Measurements from ENCODE around the gene CFC1B.
"Not testable (repeated sequence)": the region's sequence is repeated elsewhere in the genome, so short reads cannot be mapped to it uniquely, and the experiment has no call there.

Gene CFC1B

DNA sequence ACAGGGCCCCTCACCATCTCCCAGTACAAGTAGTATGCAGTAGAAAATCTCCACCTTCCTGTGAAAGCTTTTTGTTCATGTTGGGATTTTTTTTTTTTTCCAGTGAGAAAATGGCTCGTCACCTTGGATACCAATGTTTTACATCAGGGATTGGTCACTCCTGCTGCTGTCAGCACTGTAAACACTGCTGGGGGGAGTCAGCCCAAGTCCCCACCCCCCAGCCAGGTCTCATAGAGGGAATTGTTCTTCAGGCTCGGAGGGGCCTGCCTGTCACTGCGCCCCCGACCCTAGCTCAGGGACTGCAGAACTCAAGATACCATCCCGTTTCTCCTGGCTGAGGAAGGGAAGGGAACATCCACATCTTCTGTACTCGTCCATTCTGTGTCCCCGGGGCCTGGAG, at the start of gene CFC1B:
CFC1B (plus strand) TSS at position 231 of the 400 bp plus-strand sequence. CDS start 263 bp downstream, outside the sequence.
- not testable (repeated sequence) for DNase-seq (ENCODE audit: low spot score)

DNA sequence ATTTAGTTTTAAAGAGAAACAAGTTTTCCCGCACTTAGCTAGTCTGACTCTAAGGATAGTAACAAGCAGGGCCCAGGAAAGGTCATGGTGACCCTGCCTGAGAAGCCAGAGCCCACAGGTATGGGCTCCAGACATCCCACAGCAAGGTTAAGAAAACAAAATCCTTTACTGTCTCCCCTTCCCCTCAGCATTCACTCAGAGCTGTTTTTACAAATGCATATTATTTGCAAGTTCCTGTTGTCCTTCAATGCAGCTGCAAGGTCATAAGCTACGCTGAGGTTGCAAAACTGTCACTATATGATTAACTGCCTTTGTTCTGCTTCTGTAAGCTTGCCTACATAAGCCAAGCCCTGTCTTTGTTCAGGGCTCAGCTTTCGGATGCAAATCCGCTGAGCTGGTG, 29.9 kb upstream of the CFC1B start:
- DNase-seq (ENCODE audit: low spot score), result not testable (repeated sequence)

DNA sequence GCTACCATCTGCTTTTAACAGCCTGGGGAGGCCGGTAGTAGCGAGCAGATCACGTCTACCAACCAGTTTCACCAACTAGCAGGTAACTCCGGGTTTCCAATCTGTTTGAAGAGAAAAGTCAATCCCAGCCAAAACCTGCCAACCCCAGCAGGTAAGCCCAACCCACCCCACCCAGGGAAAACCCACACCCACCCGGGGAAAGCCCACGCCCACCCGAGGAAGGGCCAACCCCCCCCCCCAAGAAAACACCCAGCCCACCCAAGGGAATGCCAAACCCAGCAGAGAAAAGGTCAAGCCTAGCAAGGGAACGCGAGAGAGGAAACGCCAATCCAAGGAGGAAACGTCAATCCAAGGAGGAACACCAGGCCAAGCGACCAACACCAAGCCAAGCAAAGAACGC, 11.8 kb upstream of the CFC1B start, which contains the start of gene POTEI:
POTEI (minus strand) TSS at position 101 of the 400 bp plus-strand sequence; CDS start at position 8, 93 bp downstream.
- DNase-seq (ENCODE audit: low spot score), result not testable (repeated sequence)

DNA sequence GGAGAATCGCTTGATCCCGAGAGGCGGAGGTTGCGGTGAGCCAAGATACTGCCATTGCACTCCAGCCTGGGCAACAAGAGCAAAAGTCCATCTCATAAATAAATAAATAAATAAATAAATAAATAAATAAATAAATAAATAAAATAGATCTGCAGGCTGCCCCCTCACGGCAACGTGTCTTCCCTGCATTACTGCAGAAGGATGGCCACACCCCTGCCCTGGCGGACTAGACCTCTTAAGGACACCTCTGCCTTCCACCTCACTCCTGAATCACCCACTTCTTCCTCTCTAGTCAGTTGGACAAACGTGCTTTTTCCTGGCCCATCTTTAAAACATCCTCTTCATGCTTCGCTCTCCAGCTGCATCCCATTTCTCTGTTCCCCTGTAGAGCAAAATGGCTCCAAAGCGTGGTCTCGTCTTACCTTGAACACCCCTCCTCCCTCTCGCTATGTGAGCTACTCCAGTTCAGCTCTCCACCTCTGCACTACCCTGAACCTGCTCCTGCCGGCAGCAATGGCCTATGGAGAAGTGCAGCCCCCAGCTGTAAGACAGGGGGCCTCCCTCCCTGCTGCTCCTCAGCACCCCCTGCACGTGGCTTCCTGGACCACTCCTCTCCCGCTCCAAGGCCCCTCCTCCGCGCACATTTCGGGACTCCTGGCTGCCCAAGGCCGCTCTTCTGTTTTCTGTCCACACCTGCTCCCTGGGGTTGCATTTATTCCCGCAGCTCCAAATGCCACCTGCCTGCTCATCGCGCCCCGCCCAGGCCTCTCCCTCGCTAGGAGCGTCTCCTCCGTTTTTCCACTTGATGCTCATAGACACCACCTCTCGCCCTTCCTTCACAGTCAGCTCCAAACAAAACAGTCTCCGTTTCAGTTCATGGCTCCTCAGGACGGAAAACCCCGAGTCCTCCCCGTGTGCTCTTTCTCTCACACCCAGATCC, 9.9 kb upstream of the CFC1B start:
- DNase-seq (ENCODE audit: low spot score), result not testable (repeated sequence)

DNA sequence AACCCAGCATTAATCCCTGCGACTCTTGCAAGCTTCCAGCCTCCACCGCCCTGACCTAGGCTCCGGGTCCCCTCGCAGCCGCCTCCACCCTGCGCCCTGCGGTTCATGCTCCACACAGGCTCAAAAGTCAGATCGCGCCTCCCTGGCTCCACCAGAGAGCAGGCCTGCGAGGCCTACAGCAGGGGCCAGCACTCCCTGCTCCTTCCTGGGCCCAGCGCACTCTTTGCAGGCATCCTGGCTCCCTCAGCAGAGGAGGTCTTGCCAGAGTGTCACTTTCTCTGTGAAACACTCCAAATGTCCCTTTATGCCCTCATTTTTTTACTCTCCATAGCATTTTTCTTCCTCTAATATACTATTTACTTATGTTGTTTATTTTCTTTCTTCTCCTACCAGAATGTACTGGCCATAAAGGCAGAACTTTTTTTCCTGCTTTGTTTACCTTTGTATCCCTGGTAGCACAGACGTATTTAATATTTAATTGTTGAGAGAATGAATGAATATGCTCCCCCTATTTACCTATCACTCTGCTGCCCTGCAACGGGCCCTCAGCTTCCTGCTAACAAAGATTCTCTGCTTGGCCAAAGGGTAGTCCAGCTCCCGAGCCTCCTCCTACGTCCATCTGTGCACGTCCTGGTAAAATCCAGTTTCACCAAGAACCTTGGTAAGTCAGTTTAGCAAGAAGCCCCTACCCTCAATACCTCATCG, 9.1 kb upstream of the CFC1B start:
- DNase-seq (ENCODE audit: low spot score), result not testable (repeated sequence)

DNA sequence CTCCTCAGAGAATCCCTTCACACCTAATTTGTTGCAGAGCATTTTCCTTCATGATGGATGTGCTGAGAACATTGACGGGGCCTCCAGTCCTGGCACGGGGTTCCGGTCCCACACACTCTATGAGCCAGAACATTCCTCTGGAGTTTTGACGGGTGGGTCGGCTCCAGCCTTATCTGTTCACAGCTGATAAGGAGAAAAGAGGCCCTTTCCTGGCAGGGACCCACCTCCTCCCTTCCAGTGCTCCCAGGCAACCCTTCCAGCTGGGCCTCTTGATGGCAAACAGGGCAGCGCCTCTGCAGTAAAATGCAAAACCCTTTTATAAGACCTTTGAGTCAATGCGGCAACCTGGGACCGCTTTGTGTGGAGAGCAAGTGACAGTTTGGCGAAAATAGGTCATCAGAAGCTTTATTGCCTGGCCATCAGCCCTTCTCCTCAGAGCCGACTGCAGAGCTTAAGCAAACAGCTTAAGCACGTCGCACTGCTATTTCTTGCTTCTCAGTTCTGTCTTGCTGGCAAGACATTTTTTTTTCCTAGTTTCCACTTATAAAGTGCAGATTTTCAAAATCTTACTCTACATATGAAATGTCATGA, 2.4 kb upstream of the CFC1B start:
- DNase-seq (ENCODE audit: low spot score), result not testable (repeated sequence)

DNA sequence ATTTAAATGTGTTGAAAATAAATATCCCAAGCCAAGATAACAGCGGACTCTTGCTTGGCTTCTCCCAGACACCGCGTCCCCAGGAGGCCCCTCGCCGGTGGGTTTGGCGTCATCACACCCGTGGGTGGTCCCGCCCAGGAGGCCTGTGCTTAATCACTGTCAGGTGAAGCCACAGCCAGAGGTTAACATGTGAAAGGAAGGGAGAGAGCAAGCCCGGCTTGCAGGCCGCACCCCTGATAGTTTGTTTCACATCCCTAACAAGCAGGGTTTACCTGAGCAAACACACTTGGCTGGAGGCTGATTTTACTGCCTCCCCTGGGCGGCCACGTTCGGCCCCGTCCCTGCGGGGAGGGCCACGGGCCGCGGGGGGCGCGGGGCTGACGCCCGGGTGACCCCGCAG, 1.4 kb downstream of the CFC1B start:
- DNase-seq (ENCODE audit: low spot score), result not testable (repeated sequence)

DNA sequence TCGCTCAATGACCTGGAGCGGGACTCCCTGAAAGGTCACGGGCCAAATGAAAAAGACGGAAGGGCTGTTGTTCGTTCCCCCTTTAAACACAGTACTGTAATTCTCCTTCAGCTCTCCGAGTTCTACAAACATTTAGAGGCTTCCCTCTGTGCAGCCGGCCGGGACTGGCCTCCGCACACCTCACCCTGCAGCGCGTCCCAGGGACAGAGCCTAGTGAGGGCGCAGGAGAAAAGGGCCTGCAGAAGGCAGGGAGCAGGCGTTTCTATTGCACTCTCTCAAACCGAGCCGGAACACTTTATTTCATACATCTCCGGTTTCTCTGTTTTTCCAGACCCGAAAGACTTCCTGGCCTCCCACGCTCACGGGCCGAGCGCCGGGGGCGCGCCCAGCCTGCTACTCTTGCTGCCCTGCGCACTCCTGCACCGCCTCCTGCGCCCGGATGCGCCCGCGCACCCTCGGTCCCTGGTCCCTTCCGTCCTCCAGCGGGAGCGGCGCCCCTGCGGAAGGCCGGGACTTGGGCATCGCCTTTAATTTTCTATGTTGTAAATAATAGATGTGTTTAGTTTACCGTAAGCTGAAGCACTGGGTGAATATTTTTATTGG, 6.4 kb downstream of the CFC1B start:
- not testable (repeated sequence) for DNase-seq (ENCODE audit: low spot score)

DNA sequence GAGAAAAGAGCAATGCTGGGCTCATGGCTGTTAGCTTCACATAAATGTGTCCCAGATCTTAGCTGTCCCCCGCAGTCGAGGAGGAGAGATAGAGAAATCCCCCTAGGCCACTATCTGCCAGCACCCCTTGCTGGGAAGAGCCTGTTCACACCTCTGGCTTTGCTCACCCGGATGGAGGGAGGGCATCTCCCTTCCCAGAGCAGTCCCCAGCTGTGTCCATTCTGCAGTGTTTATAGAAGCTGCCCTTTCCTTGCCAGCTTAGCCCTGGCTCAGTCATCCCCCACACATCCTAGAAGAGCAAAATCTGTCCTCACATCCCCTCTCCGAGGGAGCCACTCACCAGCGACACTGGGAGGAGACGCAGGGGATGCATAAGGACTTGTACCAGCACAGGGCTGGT, 8.5 kb downstream of the CFC1B start:
- not testable (repeated sequence) for DNase-seq (ENCODE audit: low spot score)

DNA sequence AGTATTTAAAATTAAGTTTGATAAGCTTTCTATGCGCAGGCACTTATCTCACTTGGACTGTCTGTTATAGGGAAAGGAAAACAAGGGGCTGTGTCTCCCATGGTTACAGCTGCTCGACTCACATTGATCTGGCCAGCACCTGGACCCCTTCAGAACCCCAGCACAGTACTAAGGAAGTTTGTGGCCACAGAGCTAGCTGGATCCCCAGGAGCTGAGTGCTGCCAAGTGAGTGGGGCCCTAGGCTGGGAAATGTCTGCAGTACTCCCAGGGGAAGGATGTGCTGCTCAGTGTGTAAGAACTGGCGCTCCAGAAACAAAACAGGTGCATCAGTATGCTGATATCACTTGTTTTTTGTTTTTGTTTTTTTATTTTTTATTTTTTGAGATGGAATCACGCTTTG, 9.2 kb downstream of the CFC1B start:
- DNase-seq (ENCODE audit: low spot score), result not testable (repeated sequence)

DNA sequence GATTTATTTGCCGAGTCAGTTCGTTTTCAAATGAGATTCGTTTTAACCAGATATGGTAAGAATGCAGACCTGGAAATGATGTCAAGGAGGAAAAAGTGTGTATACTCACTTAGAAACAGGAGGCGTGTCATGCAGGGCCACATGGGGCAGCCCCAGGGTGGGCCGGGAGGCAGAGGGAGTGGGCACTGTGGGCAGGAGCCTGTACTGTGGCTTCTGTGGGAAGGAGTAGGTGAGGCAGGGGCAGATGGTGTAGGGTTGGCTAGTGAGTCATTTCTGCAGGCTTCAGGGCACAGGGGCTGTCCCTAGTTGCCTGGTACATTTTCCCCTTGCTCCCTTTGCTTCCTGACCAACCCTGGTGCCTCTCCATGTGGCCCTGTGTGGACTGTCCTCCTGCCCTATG, 10.2 kb downstream of the CFC1B start:
- DNase-seq (ENCODE audit: low spot score), result not testable (repeated sequence)

DNA sequence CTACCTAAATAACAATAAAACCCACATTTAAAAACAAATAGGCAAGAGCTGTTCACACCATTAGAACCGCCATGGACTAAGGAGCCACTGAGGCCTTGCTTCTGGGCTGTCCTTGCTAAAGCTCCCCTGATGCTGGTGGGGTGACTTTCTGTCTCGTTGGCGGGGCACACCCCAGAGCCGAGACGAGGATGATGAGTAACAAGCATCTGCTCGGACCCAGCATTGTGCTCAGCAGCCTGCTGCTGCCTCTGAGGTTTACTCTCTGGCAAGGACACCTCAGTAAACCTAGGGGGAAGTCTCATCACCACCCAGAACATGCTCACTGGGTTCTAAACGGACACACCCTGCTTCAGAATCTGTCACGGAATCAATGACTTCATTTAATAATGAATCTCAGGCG, 10.7 kb downstream of the CFC1B start:
- DNase-seq (ENCODE audit: low spot score), result not testable (repeated sequence)

DNA sequence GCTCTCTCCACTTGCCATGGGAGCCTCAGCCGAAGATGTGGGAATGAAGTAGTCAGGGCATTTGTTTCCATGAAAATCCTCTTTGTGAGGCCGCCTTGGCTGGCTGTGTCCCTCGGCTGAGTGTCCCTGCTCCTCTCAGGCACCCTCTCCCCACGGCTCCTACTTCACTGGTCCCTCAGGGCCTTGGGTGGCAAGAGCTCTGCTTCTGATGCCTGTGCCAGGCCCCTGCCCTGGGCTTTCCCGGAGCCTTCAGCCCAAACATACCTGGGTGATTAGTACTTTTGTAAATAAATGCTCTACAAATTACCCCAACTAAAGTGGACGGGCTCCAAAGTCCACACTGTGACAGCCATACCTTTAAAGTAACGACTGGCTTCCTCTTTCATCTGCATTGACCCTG, 15.6 kb downstream of the CFC1B start:
- DNase-seq (ENCODE audit: low spot score), result not testable (repeated sequence)

DNA sequence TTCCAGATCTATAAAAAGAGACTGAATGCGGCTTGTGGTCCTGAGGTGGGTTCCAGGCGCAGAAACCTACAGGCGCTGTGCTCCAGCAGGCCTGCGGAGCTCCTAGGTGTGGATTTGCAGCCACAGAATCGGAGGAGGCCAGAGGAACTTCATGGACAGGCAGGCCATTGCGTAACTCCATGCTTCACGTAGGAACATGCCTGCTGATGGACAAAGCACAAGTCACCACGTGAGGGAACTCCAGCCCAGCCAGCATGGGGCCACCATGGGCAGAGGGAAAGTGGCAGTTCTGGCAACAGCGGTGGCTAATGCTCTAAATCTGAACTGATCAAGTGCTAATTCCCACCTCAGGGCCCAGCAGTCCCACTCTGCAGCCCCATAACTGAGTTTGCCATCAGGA, 17.2 kb downstream of the CFC1B start:
- DNase-seq (ENCODE audit: low spot score), result not testable (repeated sequence)

DNA sequence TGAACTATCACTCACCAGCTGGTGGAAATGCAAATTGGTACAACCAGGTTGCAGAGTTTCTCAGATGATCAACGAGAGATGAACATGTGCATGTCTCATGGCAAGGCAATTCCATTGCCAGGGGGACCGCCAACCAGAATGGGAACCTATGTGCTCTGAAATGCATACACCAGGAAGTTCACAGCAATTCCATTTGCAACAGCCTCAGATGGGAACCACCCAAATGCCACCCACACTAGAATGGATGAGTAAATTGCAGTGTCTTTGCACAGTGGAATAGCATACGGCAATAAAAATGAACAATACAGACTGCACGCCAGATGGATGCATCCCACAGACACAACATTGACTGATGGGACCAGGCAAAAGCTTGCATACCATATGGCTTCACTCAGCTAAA, 21.8 kb downstream of the CFC1B start:
- DNase-seq (ENCODE audit: low spot score), result not testable (repeated sequence)

DNA sequence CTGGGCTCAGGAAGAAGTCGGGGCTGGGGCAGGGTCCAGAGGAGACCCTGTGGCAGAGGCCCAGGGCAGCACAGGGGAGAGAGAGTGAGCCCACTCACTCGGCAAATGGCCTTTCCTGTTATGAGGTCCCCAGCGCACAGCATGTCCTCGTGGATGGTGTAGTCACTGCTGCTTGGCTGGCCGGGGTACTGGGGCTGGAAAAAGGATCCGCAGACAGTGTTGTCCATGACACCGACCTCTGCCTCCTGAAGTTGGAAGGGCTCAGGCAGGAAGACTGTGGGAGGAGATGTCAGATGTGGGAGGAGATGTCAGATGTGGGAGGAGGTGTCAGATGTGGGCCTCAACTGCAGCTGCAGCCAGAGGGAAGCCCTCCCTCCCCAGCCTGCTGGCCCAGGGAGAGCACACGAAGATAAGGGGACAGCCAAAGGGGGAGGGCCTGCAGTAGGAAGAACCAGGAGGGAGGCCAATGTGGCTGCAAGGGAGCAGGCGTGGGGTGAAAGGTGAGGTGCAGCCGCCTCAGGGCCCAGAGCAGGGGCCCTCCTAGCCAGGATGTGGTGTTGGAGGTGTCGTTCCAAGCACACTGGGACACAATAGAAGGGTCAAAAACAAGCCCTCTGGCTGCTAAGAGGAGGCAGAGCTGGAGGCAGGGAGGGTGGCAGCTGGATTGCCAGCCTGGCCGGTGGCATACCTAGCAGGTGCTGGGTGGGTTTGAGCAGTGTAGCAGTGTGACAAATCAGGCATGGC, 22.9 kb downstream of the CFC1B start:
- DNase-seq (ENCODE audit: low spot score), result not testable (repeated sequence)

DNA sequence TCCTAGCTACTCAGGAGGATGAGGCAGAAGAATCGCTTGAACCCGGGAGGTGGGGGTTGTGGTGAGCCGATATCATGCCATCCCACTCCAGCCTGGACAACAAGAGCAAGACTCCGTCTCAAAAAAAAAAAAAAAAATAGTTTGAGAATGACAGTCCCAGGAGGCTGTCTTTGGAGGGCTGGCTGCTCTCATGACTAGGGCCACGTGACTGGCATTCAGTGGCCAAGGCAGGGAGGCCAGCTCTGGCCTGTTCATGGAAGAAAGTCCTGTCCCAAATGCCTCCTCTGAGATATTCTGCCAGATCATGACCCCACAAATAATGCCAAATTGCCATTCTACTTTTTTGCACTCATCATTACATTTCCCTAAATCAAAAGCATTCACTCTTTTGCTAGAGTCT, 24.0 kb downstream of the CFC1B start:
- not testable (repeated sequence) for DNase-seq (ENCODE audit: low spot score)

DNA sequence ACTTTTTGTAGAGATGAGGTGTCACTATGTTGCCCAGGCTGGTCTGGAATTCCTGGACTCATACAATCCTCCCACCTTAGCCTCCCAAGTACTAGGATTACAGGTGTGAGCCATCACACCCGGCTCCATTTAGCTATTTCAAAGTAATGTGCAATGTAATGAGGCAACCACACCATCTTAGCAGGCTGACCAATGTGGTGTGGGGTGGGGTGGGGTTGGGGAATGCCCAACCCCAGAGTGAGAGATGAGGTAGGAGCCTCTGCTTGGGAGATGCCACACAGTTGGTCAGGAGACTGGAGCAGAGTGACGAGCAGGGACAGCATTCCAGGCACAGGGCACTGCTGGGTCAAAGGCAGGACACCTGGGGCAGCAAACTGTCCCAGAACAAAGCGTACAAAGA, 27.4 kb downstream of the CFC1B start:
- not testable (repeated sequence) for DNase-seq (ENCODE audit: low spot score)

DNA sequence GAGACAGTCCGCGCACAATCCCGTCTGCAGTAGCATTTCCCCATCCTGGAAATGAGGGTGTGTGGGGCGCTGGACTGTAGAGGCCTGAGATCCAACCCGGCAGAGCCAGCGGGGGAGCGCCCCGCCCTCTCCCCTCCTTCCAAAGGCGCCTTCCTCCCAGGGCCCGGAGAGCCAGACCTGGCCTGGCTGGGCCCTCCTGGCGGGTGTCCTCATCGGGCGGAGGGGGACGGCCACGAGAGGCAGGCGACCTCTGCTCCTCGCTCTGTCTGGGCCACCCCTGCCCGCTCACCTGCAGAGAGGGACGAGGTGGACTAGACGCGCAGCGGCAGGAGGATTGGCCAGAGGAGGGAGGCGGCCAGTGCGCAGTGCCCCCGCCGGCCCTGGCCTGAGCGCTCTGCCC, 28.5 kb downstream of the CFC1B start:
- not testable (repeated sequence) for DNase-seq (ENCODE audit: low spot score)

DNA sequence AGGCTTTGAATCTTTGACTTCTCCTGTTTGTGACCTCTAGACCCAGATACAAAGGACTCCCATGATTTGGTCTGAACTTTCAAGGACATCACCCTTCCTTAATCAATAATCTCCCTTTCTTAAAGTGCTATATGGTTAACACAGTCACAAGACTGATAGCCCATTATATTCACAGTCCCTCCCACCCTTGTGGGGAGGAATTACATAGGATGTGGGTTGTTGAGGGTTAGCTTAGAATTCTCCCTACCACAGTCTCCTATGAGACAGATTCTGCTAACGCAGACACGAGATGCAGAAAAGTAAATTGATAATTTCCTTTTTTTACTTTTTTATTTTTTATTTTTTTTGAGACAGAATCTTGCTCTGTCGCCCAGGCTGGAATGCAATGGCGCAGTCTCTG, 33.2 kb downstream of the CFC1B start:
- DNase-seq (ENCODE audit: low spot score), result not testable (repeated sequence)

DNA sequence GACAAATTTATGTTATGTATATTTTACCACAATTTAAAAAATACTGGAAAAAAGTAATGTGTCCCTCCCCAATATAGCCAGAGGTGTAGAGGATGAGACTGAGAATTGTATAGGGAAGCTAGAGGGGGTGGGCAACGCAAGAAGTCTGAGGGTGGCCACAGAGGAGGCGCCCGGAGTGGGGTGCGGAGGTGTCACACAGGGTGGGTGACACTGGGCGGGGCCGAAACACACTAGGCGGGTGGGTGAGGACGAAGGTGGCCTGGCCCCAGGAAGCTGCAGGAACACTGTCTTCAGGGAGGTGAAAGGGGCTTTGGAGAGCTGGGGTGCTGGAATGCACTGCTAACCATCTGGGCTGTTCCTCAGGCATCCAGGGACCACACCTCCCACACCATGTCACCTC, 35.4 kb downstream of the CFC1B start:
- not testable (repeated sequence) for DNase-seq (ENCODE audit: low spot score)
